HepG2 (cell line): ENCODE measurements around the gene GRM2.

ENCODE experiments used
- CTCF ChIP-seq: sonication (generic); formaldehyde crosslinking; IDR thresholded peaks from 2 replicates; pipeline ENCODE4 v1.5.0; 2020; ENCODE audit warnings: mild to moderate bottlenecking, missing genetic modification reagents, moderate library complexity
- SIX4 ChIP-seq: sonication (generic); formaldehyde crosslinking; IDR thresholded peaks from 2 replicates; pipeline ENCODE4 v1.4.0; 2020; ENCODE audit warnings: missing genetic modification reagents
- ZNF235 ChIP-seq: sonication (generic); formaldehyde crosslinking; IDR thresholded peaks from 2 replicates; pipeline ENCODE4 v1.8.1; 2023; ENCODE audit warnings: mild to moderate bottlenecking, missing genetic modification reagents, borderline replicate concordance
- TF ChIP-seq, protein P1 (sequence below): sonication (generic); formaldehyde crosslinking; IDR thresholded peaks from 2 replicates; pipeline ENCODE4 v1.4.0; 2020; ENCODE audit warnings: missing genetic modification reagents

GRCh38 chr3:51687431-51688205, 19.2 kb upstream of the GRM2 start:
- TF ChIP-seq CTCF (no peak), ZNF235 (no peak), SIX4 (CRISPR knock-in tag) (no peak)
- TF ChIP-seq, protein P1, sequence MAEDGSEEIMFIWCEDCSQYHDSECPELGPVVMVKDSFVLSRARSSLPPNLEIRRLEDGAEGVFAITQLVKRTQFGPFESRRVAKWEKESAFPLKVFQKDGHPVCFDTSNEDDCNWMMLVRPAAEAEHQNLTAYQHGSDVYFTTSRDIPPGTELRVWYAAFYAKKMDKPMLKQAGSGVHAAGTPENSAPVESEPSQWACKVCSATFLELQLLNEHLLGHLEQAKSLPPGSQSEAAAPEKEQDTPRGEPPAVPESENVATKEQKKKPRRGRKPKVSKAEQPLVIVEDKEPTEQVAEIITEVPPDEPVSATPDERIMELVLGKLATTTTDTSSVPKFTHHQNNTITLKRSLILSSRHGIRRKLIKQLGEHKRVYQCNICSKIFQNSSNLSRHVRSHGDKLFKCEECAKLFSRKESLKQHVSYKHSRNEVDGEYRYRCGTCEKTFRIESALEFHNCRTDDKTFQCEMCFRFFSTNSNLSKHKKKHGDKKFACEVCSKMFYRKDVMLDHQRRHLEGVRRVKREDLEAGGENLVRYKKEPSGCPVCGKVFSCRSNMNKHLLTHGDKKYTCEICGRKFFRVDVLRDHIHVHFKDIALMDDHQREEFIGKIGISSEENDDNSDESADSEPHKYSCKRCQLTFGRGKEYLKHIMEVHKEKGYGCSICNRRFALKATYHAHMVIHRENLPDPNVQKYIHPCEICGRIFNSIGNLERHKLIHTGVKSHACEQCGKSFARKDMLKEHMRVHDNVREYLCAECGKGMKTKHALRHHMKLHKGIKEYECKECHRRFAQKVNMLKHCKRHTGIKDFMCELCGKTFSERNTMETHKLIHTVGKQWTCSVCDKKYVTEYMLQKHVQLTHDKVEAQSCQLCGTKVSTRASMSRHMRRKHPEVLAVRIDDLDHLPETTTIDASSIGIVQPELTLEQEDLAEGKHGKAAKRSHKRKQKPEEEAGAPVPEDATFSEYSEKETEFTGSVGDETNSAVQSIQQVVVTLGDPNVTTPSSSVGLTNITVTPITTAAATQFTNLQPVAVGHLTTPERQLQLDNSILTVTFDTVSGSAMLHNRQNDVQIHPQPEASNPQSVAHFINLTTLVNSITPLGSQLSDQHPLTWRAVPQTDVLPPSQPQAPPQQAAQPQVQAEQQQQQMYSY (CRISPR knock-in tag), result no peak
